ENCODE results near the gene GNAL.

DNA sequence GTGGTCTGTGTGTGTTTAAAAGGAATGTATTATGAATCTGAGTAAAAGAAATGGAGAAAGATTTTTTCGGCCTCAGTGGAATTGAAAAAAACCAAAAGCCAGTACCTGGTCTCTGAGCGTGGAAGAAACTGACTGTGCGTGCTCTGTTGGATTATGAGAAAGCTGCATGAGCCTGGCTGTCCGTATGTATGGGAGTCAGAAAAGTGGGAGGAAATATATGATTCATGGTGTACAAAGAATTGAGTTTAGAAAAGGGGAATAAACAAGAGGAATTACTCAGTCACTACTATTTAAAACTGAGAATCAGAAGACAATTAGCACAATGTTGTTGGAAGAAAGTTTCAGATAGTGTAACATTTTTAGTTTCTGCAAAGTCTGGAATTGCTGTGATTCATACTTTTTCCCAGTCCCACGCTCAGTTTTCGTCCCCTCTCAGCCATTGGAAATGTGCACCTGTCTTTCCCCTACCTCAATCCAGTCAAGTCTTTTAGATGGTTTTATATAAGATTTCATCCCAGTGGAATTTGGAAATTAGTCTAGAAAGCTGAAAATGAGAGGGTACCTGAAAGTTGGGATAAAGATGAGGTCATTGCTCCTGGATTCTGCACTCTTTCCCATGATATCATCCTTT, 95.7 kb downstream of the GNAL start:
- TF ChIP-seq, protein P1, sequence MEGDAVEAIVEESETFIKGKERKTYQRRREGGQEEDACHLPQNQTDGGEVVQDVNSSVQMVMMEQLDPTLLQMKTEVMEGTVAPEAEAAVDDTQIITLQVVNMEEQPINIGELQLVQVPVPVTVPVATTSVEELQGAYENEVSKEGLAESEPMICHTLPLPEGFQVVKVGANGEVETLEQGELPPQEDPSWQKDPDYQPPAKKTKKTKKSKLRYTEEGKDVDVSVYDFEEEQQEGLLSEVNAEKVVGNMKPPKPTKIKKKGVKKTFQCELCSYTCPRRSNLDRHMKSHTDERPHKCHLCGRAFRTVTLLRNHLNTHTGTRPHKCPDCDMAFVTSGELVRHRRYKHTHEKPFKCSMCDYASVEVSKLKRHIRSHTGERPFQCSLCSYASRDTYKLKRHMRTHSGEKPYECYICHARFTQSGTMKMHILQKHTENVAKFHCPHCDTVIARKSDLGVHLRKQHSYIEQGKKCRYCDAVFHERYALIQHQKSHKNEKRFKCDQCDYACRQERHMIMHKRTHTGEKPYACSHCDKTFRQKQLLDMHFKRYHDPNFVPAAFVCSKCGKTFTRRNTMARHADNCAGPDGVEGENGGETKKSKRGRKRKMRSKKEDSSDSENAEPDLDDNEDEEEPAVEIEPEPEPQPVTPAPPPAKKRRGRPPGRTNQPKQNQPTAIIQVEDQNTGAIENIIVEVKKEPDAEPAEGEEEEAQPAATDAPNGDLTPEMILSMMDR (IDR thresholded peaks at IDR 0.05 in 8 of 11, conservative IDR thresholded peaks at IDR 0.05 in 3 of 11) = no peak
- no peak for TF ChIP-seq POLR2AphosphoS5 (IDR thresholded peaks at IDR 0.05)

Data from spleen (tissue), 7 donors.